Urinary bladder (tissue), 4 donors: ENCODE data around the gene OR5L2. TPM values are rescaled to one million over a fixed set of nuclear protein-coding genes. Genes with fewer than 3 reads are reported as not detected.
"Not testable (repeated sequence)": the region's sequence is repeated elsewhere in the genome, so short reads cannot be mapped to it uniquely, and the experiment has no call there.

ENCODE experiments used
- DNase-seq: peaks from one replicate; pipeline ENCODE4 v3.0.0-alpha.2; 2015; ENCODE audit errors: extremely low spot score
- H3K27ac ChIP-seq: one replicate; pipeline ENCODE4 v1.5.1; 2013; ENCODE audit warnings: low read depth, mild to moderate bottlenecking, moderate library complexity
- H3K36me3 ChIP-seq: one replicate; pipeline ENCODE4 v1.6.1; 2013; ENCODE audit warnings: mild to moderate bottlenecking, moderate library complexity; ENCODE audit not compliant: insufficient read depth
- H3K4me1 ChIP-seq: one replicate; pipeline ENCODE4 v1.6.1; 2013; ENCODE audit warnings: mild to moderate bottlenecking, moderate library complexity; ENCODE audit not compliant: insufficient read depth
- H3K4me3 ChIP-seq: one replicate; pipeline ENCODE4 v1.5.1; 2013; ENCODE audit warnings: low read depth, low read length
- WGBS: extraction: QIAGEN DNeasy Blood & Tissue Kit; methylation state at CpG from one replicate; pipeline ENCODE4 v1.1.7; 2013; 5-methylcytosine and 5-hydroxymethylcytosine counted together
- polyA plus RNA-seq: library from polyadenylated mRNA; stranded (reverse); fragments of 200-250 nt; gene quantifications from one replicate; pipeline ENCODE4 v1.2.3, GENCODE V29; 2013
- total RNA-seq: library from RNA; depleted of rRNA; stranded (reverse); fragments of >200 nt; gene quantifications from one replicate; pipeline ENCODE4 v1.2.3, GENCODE V29; 2014
- donor health status: healthy with polysubstance abuse.
- donor health status: healthy.

Gene OR5L2
- not detected for total RNA-seq
- polyA plus RNA-seq = not detected

DNA sequence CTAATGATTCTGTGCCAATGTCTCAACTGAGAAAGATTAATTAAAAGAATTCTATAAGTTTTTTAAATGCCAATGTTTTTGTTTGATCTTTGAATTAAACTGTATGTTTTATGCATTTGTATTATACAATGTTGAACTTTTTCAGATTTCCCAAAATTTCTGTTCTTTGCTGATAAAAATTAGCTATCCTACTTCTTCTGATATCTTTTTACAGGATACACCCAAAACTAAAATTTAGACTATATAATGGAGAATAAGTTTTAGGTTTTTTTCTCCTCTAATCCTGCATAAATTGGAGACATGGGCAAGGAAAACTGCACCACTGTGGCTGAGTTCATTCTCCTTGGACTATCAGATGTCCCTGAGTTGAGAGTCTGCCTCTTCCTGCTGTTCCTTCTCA is at the start of gene OR5L2:
TSS of gene OR5L2 (plus strand) at position 301 of the 400 bp plus-strand sequence. CDS start at position 301, 0 bp downstream.
- DNase-seq = no peak
- no peaks in the 10 kb centered on the region for H3K36me3 ChIP-seq
- H3K27ac ChIP-seq = no peak within 1 kb of the TSS
- H3K4me3 ChIP-seq = no peak within 1 kb of the TSS
- no peaks in the 10 kb centered on the region for H3K4me1 ChIP-seq

- WGBS = 85% methylated on average over 1 of the region's 1 CpG
- no peak overlapping the region for H3K27ac ChIP-seq
- H3K36me3 ChIP-seq = no peaks in the 10 kb centered on the region
- H3K4me1 ChIP-seq = no peaks in the 10 kb centered on the region
- peak; percentile 0 for DNase-seq
- H3K4me3 ChIP-seq = no peak overlapping the region
Observed at GRCh38 chr11:55791606-55792005, 35.4 kb upstream of the OR5L2 start.

- DNase-seq = no peak
- no peaks in the 10 kb centered on the region for H3K36me3 ChIP-seq
- 75% methylated on average over 2 of the region's 2 CpGs for WGBS
Observed at GRCh38 chr11:55793321-55793720, 33.7 kb upstream of the OR5L2 start.

DNA sequence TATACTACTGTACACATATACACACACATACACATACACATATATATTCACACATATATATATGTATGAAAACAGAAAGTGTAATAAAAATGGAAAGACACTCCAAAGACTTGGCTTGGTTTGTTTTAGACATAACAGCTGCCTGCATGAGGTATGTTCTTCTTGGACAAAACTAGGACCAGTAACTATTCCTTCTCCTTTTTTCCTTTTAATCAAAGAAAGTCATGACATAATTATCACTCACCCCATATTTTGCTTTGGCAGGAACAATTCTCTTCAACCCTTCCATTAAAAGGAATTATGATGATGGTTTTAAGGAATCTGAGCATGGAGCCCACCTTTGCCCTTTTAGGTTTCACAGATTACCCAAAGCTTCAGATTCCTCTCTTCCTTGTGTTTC is 31.8 kb upstream of the OR5L2 start, which contains the start of gene OR5D14:
TSS of gene OR5D14 (plus strand) at position 301 of the 400 bp plus-strand sequence. CDS start at position 301, 0 bp downstream.
- Histone ChIP-seq H3K4me3 (no peak within 1 kb of the TSS), H3K4me1 (no peaks in the 10 kb centered on the region)
- no peak for DNase-seq

More at GRCh38 chr11:55793321-55793720, 33.7 kb upstream of the OR5L2 start:
- Histone ChIP-seq H3K27ac (no peak overlapping the region), H3K4me1 (no peaks in the 10 kb centered on the region), H3K4me3 (no peak overlapping the region)

DNA sequence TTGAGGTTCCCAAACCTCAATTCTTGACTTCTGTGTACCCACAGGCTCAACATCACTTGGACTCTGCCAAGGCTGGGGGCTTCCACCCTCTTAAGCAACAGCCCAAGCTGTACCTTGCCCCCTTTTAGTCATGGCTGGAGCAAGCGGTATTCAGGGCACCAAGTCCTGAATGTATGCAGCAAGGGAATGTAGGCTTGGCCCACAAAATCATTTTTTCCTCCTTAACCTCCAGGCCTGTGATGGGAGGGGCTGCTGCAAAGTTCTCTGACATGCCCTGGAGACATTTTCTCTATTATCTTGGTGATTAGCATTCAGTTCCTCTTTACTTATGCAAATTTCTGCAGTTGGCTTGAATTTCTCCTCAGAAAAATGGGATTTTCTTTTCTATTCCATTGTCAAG is 20.8 kb upstream of the OR5L2 start:
- Histone ChIP-seq H3K27ac (no peak overlapping the region), H3K4me1 (no peaks in the 10 kb centered on the region), H3K36me3 (no peaks in the 10 kb centered on the region), H3K4me3 (no peak overlapping the region)
- no peak for DNase-seq
- 88% methylated on average over 1 of the region's 1 CpG for WGBS

More for the DNA sequence above, 31.8 kb upstream of the OR5L2 start, which contains the start of gene OR5D14:
- Histone ChIP-seq H3K36me3 (no peaks in the 10 kb centered on the region), H3K27ac (no peak within 1 kb of the TSS)

GRCh38 chr11:55811067-55811466 is 16.0 kb upstream of the OR5L2 start, which contains the start of gene OR5L1:
Gene OR5L1, plus strand, starts transcription at chr11:55811367. Its CDS starts 100 bp downstream, at chr11:55811467.
- 77% methylated on average over 1 of the region's 1 CpG for WGBS
- DNase-seq = no peak
- Histone ChIP-seq H3K4me3 (no peak within 1 kb of the TSS), H3K27ac (no peak within 1 kb of the TSS), H3K36me3 (no peaks in the 10 kb centered on the region), H3K4me1 (no peaks in the 10 kb centered on the region)

DNA sequence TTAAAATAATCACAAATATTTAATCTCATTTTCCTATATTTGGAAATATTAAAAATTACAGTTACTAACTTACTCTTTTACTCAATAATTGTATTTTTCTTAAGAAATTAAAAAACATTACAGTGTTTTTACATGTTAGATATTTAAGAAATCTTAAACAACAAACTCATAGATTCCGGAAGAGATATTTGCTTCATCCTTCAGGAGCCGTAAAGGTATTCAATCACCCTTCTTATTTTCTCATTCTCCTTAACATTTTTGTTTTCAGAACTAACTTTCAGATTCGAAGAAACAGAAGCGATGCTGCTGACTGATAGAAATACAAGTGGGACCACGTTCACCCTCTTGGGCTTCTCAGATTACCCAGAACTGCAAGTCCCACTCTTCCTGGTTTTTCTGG is 7.7 kb upstream of the OR5L2 start, which contains the start of gene OR5D18:
TSS of gene OR5D18 (plus strand) at position 301 of the 400 bp plus-strand sequence. CDS start at position 301, 0 bp downstream.
- DNase-seq = no peak
- 82% methylated on average over 5 of the region's 5 CpGs for WGBS
- no peaks in the 10 kb centered on the region for H3K36me3 ChIP-seq
- no peak within 1 kb of the TSS for H3K27ac ChIP-seq
- no peaks in the 10 kb centered on the region for H3K4me1 ChIP-seq
- no peak within 1 kb of the TSS for H3K4me3 ChIP-seq

DNA sequence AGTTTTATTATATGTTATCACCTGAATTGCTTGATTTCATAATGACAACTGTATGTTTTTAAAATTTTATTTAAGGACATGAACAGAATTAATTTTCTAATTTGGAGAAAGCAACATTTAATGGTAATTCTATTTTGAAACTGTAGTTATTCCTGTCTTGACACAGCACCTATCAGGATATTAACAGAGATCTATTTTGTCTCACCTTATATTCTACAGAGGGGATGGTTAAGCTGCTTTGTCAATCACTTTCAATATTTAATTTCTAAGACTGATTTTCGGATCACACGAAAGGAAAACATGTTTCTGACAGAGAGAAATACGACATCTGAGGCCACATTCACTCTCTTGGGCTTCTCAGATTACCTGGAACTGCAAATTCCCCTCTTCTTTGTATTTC is 11.4 kb downstream of the OR5L2 start, which contains the start of gene OR5D16:
TSS of gene OR5D16 (plus strand) at position 301 of the 400 bp plus-strand sequence. CDS start at position 301, 0 bp downstream.
- Histone ChIP-seq H3K36me3 (no peaks in the 10 kb centered on the region), H3K4me3 (no peak within 1 kb of the TSS), H3K4me1 (no peaks in the 10 kb centered on the region), H3K27ac (no peak within 1 kb of the TSS)
- 25% methylated on average over 3 of the region's 3 CpGs for WGBS
- no peak for DNase-seq

DNA sequence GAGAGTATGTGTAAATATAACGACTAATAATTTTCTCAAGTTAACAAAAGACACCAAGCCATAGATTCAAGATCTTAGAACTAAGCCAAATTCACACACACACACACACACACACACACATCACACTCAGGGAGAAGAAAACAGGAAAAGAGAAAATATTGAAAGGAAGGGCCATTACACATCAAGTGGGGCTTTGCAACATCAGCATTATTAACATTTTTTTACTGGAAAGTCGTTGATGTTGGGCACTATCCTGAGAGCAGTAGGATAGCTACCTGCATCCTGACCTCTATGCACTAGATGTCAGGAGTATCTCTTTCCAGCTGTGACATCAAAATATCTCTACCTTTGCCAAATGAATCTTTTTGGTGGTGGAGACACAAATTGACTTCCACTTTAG is 20.4 kb downstream of the OR5L2 start:
- no peaks in the 10 kb centered on the region for H3K36me3 ChIP-seq
- H3K4me3 ChIP-seq = no peak overlapping the region
- DNase-seq = no peak
- H3K4me1 ChIP-seq = no peaks in the 10 kb centered on the region
- H3K27ac ChIP-seq = no peak overlapping the region
- 47% methylated on average over 2 of the region's 2 CpGs for WGBS

DNA sequence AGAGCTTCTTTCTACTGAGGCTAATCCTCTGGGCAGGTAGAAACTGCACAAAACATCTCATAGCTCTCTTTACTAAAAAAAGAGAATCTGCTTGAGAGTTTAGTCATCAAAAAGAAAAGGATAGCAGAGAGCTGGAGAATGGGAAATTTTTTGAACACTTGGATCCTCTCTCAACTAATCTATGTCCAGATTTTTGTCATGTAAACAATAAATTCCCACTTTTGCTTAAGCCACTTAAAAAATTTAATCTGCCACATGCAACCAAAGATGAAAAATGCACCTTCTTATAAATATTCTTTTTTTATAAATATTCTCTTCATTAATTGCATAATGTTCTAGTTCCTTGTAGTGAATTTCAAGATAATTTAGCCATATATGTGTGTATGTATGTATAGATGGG is 22.0 kb downstream of the OR5L2 start:
- no peak overlapping the region for H3K27ac ChIP-seq
- H3K4me3 ChIP-seq = no peak overlapping the region
- no peak for DNase-seq
- H3K4me1 ChIP-seq = no peaks in the 10 kb centered on the region
- no peaks in the 10 kb centered on the region for H3K36me3 ChIP-seq

- no peak for DNase-seq
- 84% methylated on average over 1 of the region's 1 CpG for WGBS
- Histone ChIP-seq H3K36me3 (no peaks in the 10 kb centered on the region), H3K27ac (no peak overlapping the region), H3K4me3 (no peak overlapping the region), H3K4me1 (no peaks in the 10 kb centered on the region)
Observed at GRCh38 chr11:55852141-55852540, 25.1 kb downstream of the OR5L2 start.

DNA sequence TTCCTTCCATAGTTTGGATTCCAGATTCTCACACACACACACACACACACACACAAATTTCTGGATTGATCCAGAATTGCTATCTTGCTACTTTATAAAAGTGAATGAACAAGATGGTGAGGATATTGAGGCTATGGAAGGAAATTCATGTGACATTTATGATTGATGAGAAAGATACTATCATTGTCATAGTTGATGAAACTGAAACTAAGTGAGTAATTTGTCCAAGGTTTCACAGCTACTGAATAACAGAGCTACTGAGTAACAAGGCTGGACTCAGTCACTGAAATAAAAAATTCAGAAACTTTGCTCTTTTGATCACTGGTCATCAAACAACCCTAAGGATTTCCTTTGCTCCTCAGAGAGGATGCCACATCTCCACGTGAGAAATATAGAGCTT is 27.7 kb downstream of the OR5L2 start:
- Histone ChIP-seq H3K4me1 (no peaks in the 10 kb centered on the region), H3K4me3 (no peak overlapping the region), H3K27ac (no peak overlapping the region), H3K36me3 (no peaks in the 10 kb centered on the region)
- DNase-seq = no peak
- WGBS = 16% methylated on average over 1 of the region's 1 CpG

DNA sequence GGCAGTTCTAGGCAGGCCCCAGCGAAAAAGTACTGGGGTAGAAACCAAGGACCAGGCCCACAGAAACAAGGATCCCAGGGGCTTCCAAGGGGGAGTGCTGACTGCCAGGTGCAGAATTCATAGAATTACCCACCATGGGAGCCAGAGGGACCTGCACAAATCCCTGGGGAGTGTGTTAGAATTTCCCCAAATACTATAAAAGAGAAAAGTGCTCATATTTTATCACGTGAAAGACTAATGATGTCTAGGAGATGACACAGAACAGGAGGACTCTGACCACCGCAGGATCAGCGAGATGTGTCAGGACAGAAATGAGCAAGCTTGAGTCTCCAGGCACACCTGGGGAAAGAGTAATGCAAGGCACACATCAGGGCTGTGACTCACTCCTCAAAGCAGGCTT is 40.3 kb downstream of the OR5L2 start:
- not testable (repeated sequence) for H3K4me3 ChIP-seq, DNase-seq, H3K27ac ChIP-seq, H3K36me3 ChIP-seq, H3K4me1 ChIP-seq
- WGBS = 85% methylated on average over 4 of the region's 4 CpGs

GRCh38 chr11:55872731-55873130 is 45.7 kb downstream of the OR5L2 start:
- 22% methylated on average over 33 of the region's 33 CpGs for WGBS
- H3K27ac ChIP-seq, H3K4me1 ChIP-seq, DNase-seq, H3K36me3 ChIP-seq, H3K4me3 ChIP-seq: not testable (repeated sequence)

DNA sequence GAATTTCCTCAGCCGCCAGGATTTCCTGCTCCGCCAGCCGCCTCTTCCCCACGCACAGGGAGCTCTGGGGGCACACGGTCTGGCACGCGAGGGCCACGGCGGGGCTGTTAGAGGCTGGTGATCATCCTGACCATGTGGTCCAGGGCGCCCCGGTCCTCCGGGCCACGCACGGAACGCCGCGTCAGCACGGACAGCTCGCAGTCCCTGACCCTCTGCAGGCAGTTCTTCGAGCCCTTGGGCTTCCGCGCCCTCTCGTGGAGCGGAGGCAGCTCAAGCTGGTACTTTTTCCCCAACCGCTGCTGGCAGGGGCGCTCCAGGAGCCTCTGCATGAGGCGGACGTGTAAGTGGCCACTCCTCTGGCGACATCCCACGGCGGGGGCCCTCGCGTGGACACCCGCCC is 46.1 kb downstream of the OR5L2 start:
- not testable (repeated sequence) for H3K4me3 ChIP-seq, H3K36me3 ChIP-seq, H3K27ac ChIP-seq, DNase-seq, H3K4me1 ChIP-seq
- 32% methylated on average over 34 of the region's 34 CpGs for WGBS
